ENCODE data around the gene PLEKHA7.

Gene PLEKHA7

DNA sequence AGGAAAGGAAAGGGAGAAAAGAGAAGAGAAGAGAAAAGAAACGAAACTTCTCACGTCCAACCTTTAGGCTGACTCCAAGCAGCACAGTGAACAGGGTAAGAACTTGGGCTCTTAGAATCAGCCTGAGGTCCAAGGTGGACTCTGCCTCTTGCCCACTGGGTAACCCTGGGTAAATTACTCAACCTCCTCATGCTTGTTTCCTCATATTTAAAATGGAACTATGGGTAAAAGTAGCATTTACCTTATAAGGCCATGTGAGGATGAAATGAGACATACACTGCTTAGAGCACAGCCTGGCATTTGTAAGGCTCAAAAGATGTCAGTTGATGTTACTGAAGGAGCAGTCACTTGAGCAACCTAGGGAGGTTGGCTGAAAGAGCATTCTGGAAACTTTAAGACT is 167.9 kb downstream of the PLEKHA7 start:
- WGBS (ENCODE audit: extremely low coverage, insufficient coverage, low lambda C conversion rate), result no CpG with 5 or more reads among the region's 2 CpGs
- H3K27ac ChIP-seq (ENCODE audit: low read depth, low read length), result no peak overlapping the region

GRCh38 chr11:16844268-16844771 is 169.9 kb downstream of the PLEKHA7 start:
- H3K56ac ChIP-seq (ENCODE audit: low read length), result no peak overlapping the region
- no peak overlapping the region for H3K18ac ChIP-seq (ENCODE audit: low read length)
- no peaks in the 10 kb centered on the region for H3K36me3 ChIP-seq (ENCODE audit: control insufficient read depth, insufficient read depth, low read length)
- H3K79me2 ChIP-seq (ENCODE audit: control insufficient read depth, insufficient read depth, low read length), result no peaks in the 10 kb centered on the region
- no peaks in the 10 kb centered on the region for H3K27me3 ChIP-seq (ENCODE audit: insufficient read depth, low read length, poor library complexity)
- H4K8ac ChIP-seq (ENCODE audit: low read depth, low read length), result no peak overlapping the region
- no peak overlapping the region for H3K27ac ChIP-seq (ENCODE audit: low read depth, low read length)
- H3K4me1 ChIP-seq (ENCODE audit: control insufficient read depth, low read depth, low read length), result no peaks in the 10 kb centered on the region
- no peak overlapping the region for H3K4me2 ChIP-seq (ENCODE audit: low read length)
- H2AK5ac ChIP-seq (ENCODE audit: low read length), result no peak overlapping the region
- H2BK5ac ChIP-seq (ENCODE audit: low read length), result no peak overlapping the region
- no peaks in the 10 kb centered on the region for H3K79me1 ChIP-seq (ENCODE audit: low read length)
- no peak overlapping the region for H3K4ac ChIP-seq (ENCODE audit: low read depth, low read length)
- H2BK120ac ChIP-seq (ENCODE audit: low read depth, low read length), result no peak overlapping the region
- no peak overlapping the region for H4K5ac ChIP-seq (ENCODE audit: low read length)
- H3K4me3 ChIP-seq (ENCODE audit: low read length), result no peak overlapping the region
- no peak overlapping the region for H3K9ac ChIP-seq (ENCODE audit: low read length)
- no peak overlapping the region for H2BK15ac ChIP-seq (replicated peaks; ENCODE audit: low read depth)
- no peak overlapping the region for H3K23ac ChIP-seq (ENCODE audit: low read length)
- no peak for DNase-seq
- no CpG with 5 or more reads among the region's 1 CpG for WGBS (ENCODE audit: extremely low coverage, insufficient coverage, low lambda C conversion rate)

More for the DNA sequence above, 167.9 kb downstream of the PLEKHA7 start:
- Histone ChIP-seq H3K4me2 (ENCODE audit: low read length) (no peak overlapping the region), H3K4me3 (ENCODE audit: low read length) (no peak overlapping the region), H2BK5ac (ENCODE audit: low read length) (no peak overlapping the region), H3K27me3 (ENCODE audit: insufficient read depth, low read length, poor library complexity) (no peaks in the 10 kb centered on the region), H4K8ac (ENCODE audit: low read depth, low read length) (no peak overlapping the region), H2BK120ac (ENCODE audit: low read depth, low read length) (no peak overlapping the region), H3K56ac (ENCODE audit: low read length) (no peak overlapping the region), H3K9ac (ENCODE audit: low read length) (no peak overlapping the region), H2BK15ac (replicated peaks; ENCODE audit: low read depth) (no peak overlapping the region), H3K36me3 (ENCODE audit: control insufficient read depth, insufficient read depth, low read length) (no peaks in the 10 kb centered on the region), H3K18ac (ENCODE audit: low read length) (no peak overlapping the region), H2AK5ac (ENCODE audit: low read length) (no peak overlapping the region), H3K4me1 (ENCODE audit: control insufficient read depth, low read depth, low read length) (no peaks in the 10 kb centered on the region), H3K79me2 (ENCODE audit: control insufficient read depth, insufficient read depth, low read length) (no peaks in the 10 kb centered on the region), H4K5ac (ENCODE audit: low read length) (no peak overlapping the region), H3K23ac (ENCODE audit: low read length) (no peak overlapping the region), H3K79me1 (ENCODE audit: low read length) (no peaks in the 10 kb centered on the region), H3K4ac (ENCODE audit: low read depth, low read length) (no peak overlapping the region)
- DNase-seq, result no peak

DNA sequence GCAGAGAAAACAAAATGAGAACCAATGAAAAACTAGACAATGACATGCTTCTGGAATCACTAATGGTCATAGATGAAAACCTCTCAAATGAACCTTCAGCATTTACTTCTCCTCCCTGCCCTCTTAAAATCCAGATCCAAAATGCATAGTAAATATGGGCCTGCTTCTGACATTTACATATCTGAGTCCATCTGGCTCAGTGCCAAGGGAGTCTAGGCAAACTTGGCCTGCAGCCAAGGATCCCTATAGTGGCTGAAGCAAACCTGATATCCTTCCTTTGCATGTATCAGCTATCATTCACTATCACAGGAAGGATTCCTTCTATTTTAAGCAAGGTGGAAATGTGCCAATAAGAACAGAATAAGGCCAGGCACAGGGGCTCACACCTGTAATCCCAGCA is 170.9 kb downstream of the PLEKHA7 start:
- H2BK120ac ChIP-seq (ENCODE audit: low read depth, low read length), result no peak overlapping the region
- H3K4me3 ChIP-seq (ENCODE audit: low read length), result no peak overlapping the region
- H3K18ac ChIP-seq (ENCODE audit: low read length), result no peak overlapping the region
- no peaks in the 10 kb centered on the region for H3K36me3 ChIP-seq (ENCODE audit: control insufficient read depth, insufficient read depth, low read length)
- no peak overlapping the region for H3K4me2 ChIP-seq (ENCODE audit: low read length)
- H3K79me2 ChIP-seq (ENCODE audit: control insufficient read depth, insufficient read depth, low read length), result no peaks in the 10 kb centered on the region
- no peak overlapping the region for H3K23ac ChIP-seq (ENCODE audit: low read length)
- no peak overlapping the region for H3K56ac ChIP-seq (ENCODE audit: low read length)
- no peak overlapping the region for H2AK5ac ChIP-seq (ENCODE audit: low read length)
- H4K5ac ChIP-seq (ENCODE audit: low read length), result no peak overlapping the region
- H4K8ac ChIP-seq (ENCODE audit: low read depth, low read length), result no peak overlapping the region
- H3K27me3 ChIP-seq (ENCODE audit: insufficient read depth, low read length, poor library complexity), result no peaks in the 10 kb centered on the region
- no peak overlapping the region for H2BK15ac ChIP-seq (replicated peaks; ENCODE audit: low read depth)
- H3K4me1 ChIP-seq (ENCODE audit: control insufficient read depth, low read depth, low read length), result no peaks in the 10 kb centered on the region
- DNase-seq, result no peak
- no peak overlapping the region for H3K27ac ChIP-seq (ENCODE audit: low read depth, low read length)
- no peak overlapping the region for H2BK5ac ChIP-seq (ENCODE audit: low read length)
- H3K4ac ChIP-seq (ENCODE audit: low read depth, low read length), result no peak overlapping the region
- no peaks in the 10 kb centered on the region for H3K79me1 ChIP-seq (ENCODE audit: low read length)
- no peak overlapping the region for H3K9ac ChIP-seq (ENCODE audit: low read length)

GRCh38 chr11:16841984-16842383 is 172.2 kb downstream of the PLEKHA7 start:
- no peak overlapping the region for H3K4me3 ChIP-seq (ENCODE audit: low read length)
- no peak overlapping the region for H2BK5ac ChIP-seq (ENCODE audit: low read length)
- H3K79me1 ChIP-seq (ENCODE audit: low read length), result no peaks in the 10 kb centered on the region
- DNase-seq, result no peak
- no peaks in the 10 kb centered on the region for H3K4me1 ChIP-seq (ENCODE audit: control insufficient read depth, low read depth, low read length)
- no peak overlapping the region for H3K56ac ChIP-seq (ENCODE audit: low read length)
- no peak overlapping the region for H3K18ac ChIP-seq (ENCODE audit: low read length)
- H2BK15ac ChIP-seq (replicated peaks; ENCODE audit: low read depth), result no peak overlapping the region
- no peak overlapping the region for H2BK120ac ChIP-seq (ENCODE audit: low read depth, low read length)
- H3K79me2 ChIP-seq (ENCODE audit: control insufficient read depth, insufficient read depth, low read length), result no peaks in the 10 kb centered on the region
- H3K4me2 ChIP-seq (ENCODE audit: low read length), result no peak overlapping the region
- WGBS (ENCODE audit: extremely low coverage, insufficient coverage, low lambda C conversion rate), result no CpG with 5 or more reads among the region's 4 CpGs
- H3K36me3 ChIP-seq (ENCODE audit: control insufficient read depth, insufficient read depth, low read length), result no peaks in the 10 kb centered on the region
- H3K27ac ChIP-seq (ENCODE audit: low read depth, low read length), result no peak overlapping the region
- H4K8ac ChIP-seq (ENCODE audit: low read depth, low read length), result no peak overlapping the region
- H3K23ac ChIP-seq (ENCODE audit: low read length), result no peak overlapping the region
- no peak overlapping the region for H3K9ac ChIP-seq (ENCODE audit: low read length)
- no peak overlapping the region for H3K4ac ChIP-seq (ENCODE audit: low read depth, low read length)
- H2AK5ac ChIP-seq (ENCODE audit: low read length), result no peak overlapping the region
- H3K27me3 ChIP-seq (ENCODE audit: insufficient read depth, low read length, poor library complexity), result no peaks in the 10 kb centered on the region
- no peak overlapping the region for H4K5ac ChIP-seq (ENCODE audit: low read length)

GRCh38 chr11:16841481-16841880 is 172.7 kb downstream of the PLEKHA7 start:
- Histone ChIP-seq H3K4me2 (ENCODE audit: low read length) (no peak overlapping the region), H2AK5ac (ENCODE audit: low read length) (no peak overlapping the region), H2BK120ac (ENCODE audit: low read depth, low read length) (no peak overlapping the region), H3K4me1 (ENCODE audit: control insufficient read depth, low read depth, low read length) (no peaks in the 10 kb centered on the region), H3K9ac (ENCODE audit: low read length) (no peak overlapping the region), H3K27me3 (ENCODE audit: insufficient read depth, low read length, poor library complexity) (no peaks in the 10 kb centered on the region), H3K36me3 (ENCODE audit: control insufficient read depth, insufficient read depth, low read length) (no peaks in the 10 kb centered on the region), H3K23ac (ENCODE audit: low read length) (no peak overlapping the region), H3K4ac (ENCODE audit: low read depth, low read length) (no peak overlapping the region), H3K79me1 (ENCODE audit: low read length) (no peaks in the 10 kb centered on the region), H4K8ac (ENCODE audit: low read depth, low read length) (no peak overlapping the region), H4K5ac (ENCODE audit: low read length) (no peak overlapping the region), H3K4me3 (ENCODE audit: low read length) (no peak overlapping the region), H3K56ac (ENCODE audit: low read length) (no peak overlapping the region), H2BK5ac (ENCODE audit: low read length) (no peak overlapping the region), H3K18ac (ENCODE audit: low read length) (no peak overlapping the region), H3K79me2 (ENCODE audit: control insufficient read depth, insufficient read depth, low read length) (no peaks in the 10 kb centered on the region), H3K27ac (ENCODE audit: low read depth, low read length) (no peak overlapping the region), H2BK15ac (replicated peaks; ENCODE audit: low read depth) (no peak overlapping the region)
- WGBS (ENCODE audit: extremely low coverage, insufficient coverage, low lambda C conversion rate), result no CpG with 5 or more reads among the region's 9 CpGs
- no peak for DNase-seq

DNA sequence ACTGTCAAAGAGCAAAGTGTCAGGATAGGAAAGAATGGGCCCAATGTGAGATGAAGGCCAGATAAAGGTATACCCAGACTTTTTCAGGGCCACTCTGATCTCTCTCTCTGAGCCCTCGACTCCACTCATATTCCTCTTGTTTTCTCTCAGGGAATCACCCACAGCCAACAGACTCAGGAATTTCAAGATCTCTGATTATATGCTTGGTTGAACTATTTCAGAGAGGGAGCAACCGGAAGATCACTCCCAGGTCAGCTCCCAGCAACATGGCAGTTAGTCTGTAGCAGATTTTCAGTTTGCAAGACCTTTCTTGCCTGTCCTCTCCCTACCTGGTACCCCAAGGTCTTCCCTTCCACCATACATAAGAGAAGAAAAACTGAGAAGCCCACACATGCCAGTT is 173.3 kb downstream of the PLEKHA7 start:
- H3K4me3 ChIP-seq (ENCODE audit: low read length), result no peak overlapping the region
- no peak for DNase-seq
- H3K23ac ChIP-seq (ENCODE audit: low read length), result no peak overlapping the region
- H3K18ac ChIP-seq (ENCODE audit: low read length), result no peak overlapping the region
- H4K8ac ChIP-seq (ENCODE audit: low read depth, low read length), result no peak overlapping the region
- no peaks in the 10 kb centered on the region for H3K79me1 ChIP-seq (ENCODE audit: low read length)
- no peak overlapping the region for H2BK120ac ChIP-seq (ENCODE audit: low read depth, low read length)
- H3K4me2 ChIP-seq (ENCODE audit: low read length), result no peak overlapping the region
- H3K4me1 ChIP-seq (ENCODE audit: control insufficient read depth, low read depth, low read length), result no peaks in the 10 kb centered on the region
- no peak overlapping the region for H2BK15ac ChIP-seq (replicated peaks; ENCODE audit: low read depth)
- WGBS (ENCODE audit: extremely low coverage, insufficient coverage, low lambda C conversion rate), result no CpG with 5 or more reads among the region's 2 CpGs
- H3K27me3 ChIP-seq (ENCODE audit: insufficient read depth, low read length, poor library complexity), result no peaks in the 10 kb centered on the region
- H3K36me3 ChIP-seq (ENCODE audit: control insufficient read depth, insufficient read depth, low read length), result no peaks in the 10 kb centered on the region
- H3K27ac ChIP-seq (ENCODE audit: low read depth, low read length), result no peak overlapping the region
- no peak overlapping the region for H2AK5ac ChIP-seq (ENCODE audit: low read length)
- H3K4ac ChIP-seq (ENCODE audit: low read depth, low read length), result no peak overlapping the region
- H3K9ac ChIP-seq (ENCODE audit: low read length), result no peak overlapping the region
- H4K5ac ChIP-seq (ENCODE audit: low read length), result no peak overlapping the region
- H2BK5ac ChIP-seq (ENCODE audit: low read length), result no peak overlapping the region
- H3K79me2 ChIP-seq (ENCODE audit: control insufficient read depth, insufficient read depth, low read length), result no peaks in the 10 kb centered on the region
- H3K56ac ChIP-seq (ENCODE audit: low read length), result no peak overlapping the region
